Endothelial cell of umbilical vein (primary cell): Measurements from ENCODE around the gene SP1. TPM values are rescaled to one million over a fixed set of nuclear protein-coding genes. Genes with fewer than 3 reads are reported as not detected.

Source experiments
- BruUV-seq: library from RNA; stranded (reverse); fragments of 400-500 nt; replicated peaks from 2 replicates; lab custom pipeline; 2021; lab: Mats Ljungman, UMichigan
- CTCF ChIA-PET: fragments of 300-600, 350-600 bp; sonication (Branson Sonifier 250); formaldehyde crosslinking; loops from one replicate; lab custom pipeline; 2021; ENCODE audit warnings: antibody characterized with exemption, inconsistent platforms; lab: Charles Lee
- POLR2A ChIA-PET: fragments of 300-600, 350-600 bp; sonication (Branson Sonifier 250); formaldehyde crosslinking; loops from one replicate; lab custom pipeline; 2021; ENCODE audit warnings: antibody characterized with exemption, inconsistent platforms; lab: Charles Lee
- DNase-seq: peaks from one replicate; pipeline ENCODE4 v3.0.0-alpha.2; 2011; ENCODE audit warnings: low read depth, low spot score
- FAIRE-seq: peaks from 2 replicates; lab custom pipeline; 2011; peaks lifted over from hg19 to GRCh38; lab: Jason Lieb, UNC
- H2AFZ ChIP-seq: 2 replicates; pipeline ENCODE4 v1.6.0; 2012; ENCODE audit warnings: low read depth, low read length, control low read depth, inconsistent platforms
- H3K27ac ChIP-seq: 2 replicates; pipeline ENCODE4 v1.5.1; 2011; ENCODE audit warnings: low read depth, mild to moderate bottlenecking, control low read depth, low read length, moderate library complexity; ENCODE audit not compliant: insufficient read depth
- H3K27me3 ChIP-seq, 2 experiments: 2 replicates each; pipeline versions ENCODE4 v1.6.0 to v1.6.1; 2011; ENCODE audit warnings: low read length in 2 of 2, mixed read lengths in 1 of 2; ENCODE audit not compliant: control insufficient read depth in 2 of 2, insufficient read depth in 2 of 2
- H3K36me3 ChIP-seq, 2 experiments: 2 replicates in 1 of 2; 3 replicates in 1 of 2; pipeline ENCODE4 v1.5.1; 2011; ENCODE audit warnings: low read length in 2 of 2, mild to moderate bottlenecking in 1 of 2, moderate library complexity in 1 of 2; ENCODE audit not compliant: control insufficient read depth in 2 of 2, insufficient read depth in 2 of 2; ENCODE audit errors: extremely low read depth in 1 of 2
- H3K4me1 ChIP-seq: 3 replicates; pipeline ENCODE4 v1.5.1; 2011; ENCODE audit warnings: mild to moderate bottlenecking, low read length; ENCODE audit not compliant: control insufficient read depth, insufficient read depth; ENCODE audit errors: extremely low read depth
- H3K4me2 ChIP-seq: 2 replicates; pipeline ENCODE4 v1.6.1; 2011; ENCODE audit warnings: low read length, control low read depth, mixed read lengths; ENCODE audit not compliant: insufficient read depth
- H3K4me3 ChIP-seq, 3 experiments: fragments of 200-600 bp in 1 of 3; sonication (generic), shearing (Covaris generic) in 1 of 3; replicated peaks in 1 of 3; 2 replicates each; pipeline ENCODE4 v1.5.1; 2011 to 2016; ENCODE audit warnings: control low read depth in 3 of 3, low read length in 3 of 3, mild to moderate bottlenecking in 2 of 3, inconsistent platforms in 1 of 3, low read depth in 1 of 3, moderate library complexity in 1 of 3; ENCODE audit not compliant: insufficient read depth in 1 of 3
- H3K79me2 ChIP-seq: 2 replicates; pipeline ENCODE4 v1.6.0; 2012; ENCODE audit warnings: low read length, inconsistent platforms; ENCODE audit not compliant: control insufficient read depth, insufficient read depth
- H3K9ac ChIP-seq: replicated peaks from 2 replicates; pipeline ENCODE3; 2011; ENCODE audit warnings: low read length, control low read depth; ENCODE audit not compliant: insufficient read depth; ENCODE audit errors: extremely low read depth
- H3K9me1 ChIP-seq: replicated peaks from 3 replicates; pipeline ENCODE4 v1.6.0; 2011; ENCODE audit warnings: mild to moderate bottlenecking, low read length; ENCODE audit not compliant: control insufficient read depth, insufficient read depth; ENCODE audit errors: extremely low read depth
- H3K9me3 ChIP-seq: replicated peaks from 2 replicates; pipeline ENCODE4 v1.5.1; 2012; ENCODE audit warnings: low read length, inconsistent platforms; ENCODE audit not compliant: control insufficient read depth, insufficient read depth
- H4K20me1 ChIP-seq: replicated peaks from 2 replicates; pipeline ENCODE3; 2011; ENCODE audit warnings: mild to moderate bottlenecking, low read length; ENCODE audit not compliant: control insufficient read depth, insufficient read depth; ENCODE audit errors: extremely low read depth
- CTCF ChIP-seq, 2 donors: IDR thresholded peaks; 1 replicate in 1 of 2; 2 replicates in 1 of 2; pipeline ENCODE4 v1.5.1; 2011; ENCODE audit warnings: low read length in 2 of 2, mild to moderate bottlenecking in 2 of 2, moderate library complexity in 2 of 2, control low read depth in 1 of 2, inconsistent platforms in 1 of 2, low read depth in 1 of 2; ENCODE audit not compliant: insufficient read depth in 1 of 2; ENCODE audit errors: extremely low read depth in 1 of 2
- EZH2 ChIP-seq: IDR thresholded peaks from 2 replicates; pipeline ENCODE4 v1.6.1; 2012; ENCODE audit warnings: borderline replicate concordance, low read depth, mild to moderate bottlenecking, moderate library complexity, low read length, inconsistent platforms; ENCODE audit not compliant: severe bottlenecking
- dilution Hi-C: fragments of 300-500 bp; cut with MboI; formaldehyde crosslinking; loops from one replicate; pipeline ENCODE4 v1.15.0; 2019; ENCODE audit warnings: low sequenced_read_pairs; ENCODE audit not compliant: extremely low pct_ligation_motif_present
- intact Hi-C: fragments of 100-400 bp; cut with micrococcal nuclease; formaldehyde crosslinking; loops from one replicate; pipeline ENCODE4 v1.10.0; 2022
- polyA plus RNA-seq, 4 experiments: library from polyadenylated mRNA; depleted of rRNA in 3 of 4; stranded (reverse) in 3 of 4; unstranded in 1 of 4; fragments of >200 nt; gene quantifications; 2 replicates each; pipeline versions ENCODE4 v1.2.1 to v1.2.3, GENCODE V29; 2011 to 2012; ENCODE audit warnings: missing spikeins in 1 of 4
- total RNA-seq: library from RNA; stranded (reverse); gene quantifications from 2 replicates; pipeline ENCODE4 v1.2.3, GENCODE V29; 2021

SP1 gene
- total and polyA plus RNA-seq, 2 donors (not counting 3 experiments of a cell fraction or from before 2014, with no cell fraction given), result 34.8 to 56.3 TPM

- Histone ChIP-seq H3K79me2 (peaks cover 51% of the 10 kb centered on the region), H2AFZ (no peak overlapping the region), H3K4me2 (peak overlapping the region; percentile 100), H4K20me1 (peaks cover 16% of the 10 kb centered on the region), H3K36me3 (peaks cover 21 to 26% of the 10 kb centered on the region in 2 experiments), H3K9ac (peak overlapping the region; percentile 94), H3K4me3 (peak overlapping the region; percentile 81 to 100 (median 89)), H3K27ac (peak overlapping the region; percentile 87), H3K4me1 (peaks cover 12% of the 10 kb centered on the region), H3K9me1 (no peaks in the 10 kb centered on the region), H3K27me3 (no peaks in the 10 kb centered on the region), H3K9me3 (no peaks in the 10 kb centered on the region)
- no peak for FAIRE-seq
- dilution Hi-C loops, result no loop called here
- intact Hi-C loops, result loop anchor here (2.0 to 5.0 kb wide), 3 partner anchors 16 to 225 kb away; partner anchors contain the start of genes ATP5MC2 and TARBP2
- ChIA-PET POLR2A (interaction anchor here (0.7 kb wide), 2 partner anchors 16 to 33 kb away, joined by 3 read pairs; no protein-coding TSS in a partner anchor), CTCF (interaction anchor here (0.9 to 2.5 kb wide), 4 partner anchors 29 to 131 kb away, joined by 3 to 15 read pairs (median 3); partner anchors contain the start of gene AAAS)
- BruUV-seq, result no TSS peak
- TF ChIP-seq EZH2 (no peak), CTCF (IDR thresholded peaks at IDR 0.05; ENCODE audit: extremely low read depth in 1 of 2, insufficient read depth in 1 of 2, low read depth in 1 of 2, low read length in 2 of 2) (peak in 1 of 2 donors; percentile 35)
- DNase-seq, result peak; percentile 89
Observed at GRCh38 chr12:53452159-53453077, 72.4 kb downstream of the SP1 start.
